HepG2 (cell line): Measurements from ENCODE around the gene MAJIN. TPM values are rescaled to one million over a fixed set of nuclear protein-coding genes. Genes with fewer than 3 reads are reported as not detected.
A peak's percentile ranks its signal among the peaks of the same experiment; 100 is the strongest.

ENCODE experiments used
- ATAD3A ChIP-seq: sonication (generic); formaldehyde crosslinking; IDR thresholded peaks from 2 replicates; pipeline ENCODE4 v1.4.0; 2020; ENCODE audit warnings: missing genetic modification reagents
- ATM ChIP-seq: fragments of 450-650 bp; IDR thresholded peaks from 2 replicates; pipeline ENCODE4 v1.7.1; 2017; ENCODE audit warnings: mild to moderate bottlenecking, borderline replicate concordance
- DMTF1 ChIP-seq: sonication (generic); formaldehyde crosslinking; IDR thresholded peaks from 2 replicates; pipeline ENCODE4 v1.4.0; 2020; ENCODE audit warnings: mild to moderate bottlenecking, missing genetic modification reagents
- HHEX ChIP-seq: IDR thresholded peaks from 2 replicates; pipeline ENCODE4 v1.6.1; 2016; ENCODE audit warnings: control low read depth
- HMGXB4 ChIP-seq, 2 experiments: sonication (generic) in 1 of 2; formaldehyde crosslinking in 1 of 2; IDR thresholded peaks; 2 replicates each; pipeline versions ENCODE4 v1.4.0 to v1.6.1; 2018 to 2020; ENCODE audit warnings: missing genetic modification reagents in 2 of 2, borderline replicate concordance in 1 of 2, low read depth in 1 of 2, mild to moderate bottlenecking in 1 of 2, missing biosample characterization in 1 of 2
- ISX ChIP-seq: sonication (generic); formaldehyde crosslinking; conservative IDR thresholded peaks from 2 replicates; pipeline ENCODE4 v1.5.0; 2020; ENCODE audit warnings: missing genetic modification reagents
- JDP2 ChIP-seq: sonication (generic); formaldehyde crosslinking; IDR thresholded peaks from 2 replicates; pipeline ENCODE4 v1.8.1; 2022; ENCODE audit warnings: missing genetic modification reagents, borderline replicate concordance
- KMT2B ChIP-seq: IDR thresholded peaks from 2 replicates; pipeline ENCODE4 v1.6.1; 2016; ENCODE audit warnings: missing genetic modification reagents, missing compliant biosample characterization
- MXD3 ChIP-seq: IDR thresholded peaks from 2 replicates; pipeline ENCODE4 v1.6.1; 2016; ENCODE audit warnings: mild to moderate bottlenecking, missing biosample characterization, missing genetic modification reagents
- PAXIP1 ChIP-seq: sonication (generic); formaldehyde crosslinking; conservative IDR thresholded peaks from 2 replicates; pipeline ENCODE4 v1.4.0; 2020; ENCODE audit warnings: mild to moderate bottlenecking, missing genetic modification reagents, moderate library complexity
- RAD21 ChIP-seq: fragments of 450-650 bp; formaldehyde crosslinking; IDR thresholded peaks from 2 replicates; pipeline ENCODE4 v1.5.0; 2020; ENCODE audit warnings: mild to moderate bottlenecking
- RNF2 ChIP-seq: fragments of 450-650 bp; conservative IDR thresholded peaks from 2 replicates; pipeline ENCODE4 v1.6.1; 2016; ENCODE audit warnings: low read depth
- SRY ChIP-seq: sonication (generic); formaldehyde crosslinking; IDR thresholded peaks from 2 replicates; pipeline ENCODE4 v1.8.0; 2022; ENCODE audit warnings: mild to moderate bottlenecking, missing genetic modification reagents
- SUZ12 ChIP-seq: fragments of 150-350 bp; IDR thresholded peaks from 2 replicates; pipeline ENCODE4 v1.6.1; 2014; ENCODE audit warnings: low read depth, low read length
- SYNCRIP ChIP-seq: fragments of 200-400 bp; formaldehyde crosslinking; IDR thresholded peaks from 2 replicates; pipeline ENCODE4 v1.6.1; 2018; ENCODE audit warnings: mild to moderate bottlenecking, low read depth, low read length; ENCODE audit not compliant: insufficient read depth
- TFAP4 ChIP-seq: sonication (generic); IDR thresholded peaks from 2 replicates; pipeline ENCODE4 v1.6.1; 2016; ENCODE audit warnings: low read depth, borderline replicate concordance
- TOE1 ChIP-seq: sonication (generic); formaldehyde crosslinking; IDR thresholded peaks from 2 replicates; pipeline ENCODE4 v1.4.0; 2020; ENCODE audit warnings: mild to moderate bottlenecking, missing genetic modification reagents
- ZFP90 ChIP-seq: sonication (generic); formaldehyde crosslinking; IDR thresholded peaks from 2 replicates; pipeline ENCODE4 v1.8.0; 2022; ENCODE audit warnings: missing genetic modification reagents, mild to moderate bottlenecking, inconsistent platforms, borderline replicate concordance
- ZNF121 ChIP-seq: sonication (generic); formaldehyde crosslinking; IDR thresholded peaks from 2 replicates; pipeline ENCODE4 v1.5.0; 2020; ENCODE audit warnings: mild to moderate bottlenecking, missing genetic modification reagents
- ZNF205 ChIP-seq: IDR thresholded peaks from 2 replicates; pipeline ENCODE4 v1.6.1; 2018; ENCODE audit warnings: missing biosample characterization, missing genetic modification reagents
- ZNF282 ChIP-seq: fragments of 450-650 bp; IDR thresholded peaks from 2 replicates; pipeline ENCODE4 v1.6.1; 2018; ENCODE audit not compliant: partially characterized antibody
- ZZZ3 ChIP-seq: sonication (generic); formaldehyde crosslinking; IDR thresholded peaks from 2 replicates; pipeline ENCODE4 v1.4.0; 2020; ENCODE audit warnings: missing genetic modification reagents, mild to moderate bottlenecking, borderline replicate concordance
- polyA plus RNA-seq, 8 experiments: library from polyadenylated mRNA; depleted of rRNA in 3 of 8; stranded (reverse) in 7 of 8; unstranded in 1 of 8; fragments of >200 nt; fragmentation: Illumina TruSeq in 4 of 8; extraction: Trizol in 4 of 8; gene quantifications; 2 replicates each; pipeline versions ENCODE4 v1.2.1 to v1.2.3, GENCODE V29; 2011 to 2016; ENCODE audit warnings: low read depth in 4 of 8, missing spikeins in 1 of 8, mixed read lengths in 1 of 8; ENCODE audit not compliant: insufficient read depth in 1 of 8
- total RNA-seq, 5 experiments: library from RNA; depleted of rRNA; stranded (reverse); fragments of >200 nt; fragmentation: Illumina TruSeq; extraction: Trizol; gene quantifications; 2 replicates each; pipeline ENCODE4 v1.2.3, GENCODE V29; 2016; ENCODE audit warnings: low read depth in 1 of 5

MAJIN gene
- total and polyA plus RNA-seq, 2 of the 13 experiments (the other 11 are each of a cell fraction or from before 2014, with no cell fraction given), result not detected

GRCh38 chr11:65013130-65013887 lies 41.4 kb upstream of the MAJIN start (continued):
- TF ChIP-seq SRY (no peak), PAXIP1 (peak; percentile 15; the same call in 1 of the 2 replicates), ZNF282 (no peak), KMT2B (CRISPR knock-in tag) (no peak; the same call in 1 of the 2 replicates), MXD3 (CRISPR knock-in tag) (no peak), TOE1 (CRISPR knock-in tag) (no peak), ISX (CRISPR knock-in tag) (no peak), ZZZ3 (CRISPR knock-in tag) (no peak), ZFP90 (CRISPR knock-in tag) (no peak), HMGXB4 (CRISPR knock-in tag; IDR thresholded peaks at IDR 0.05; ENCODE audit: borderline replicate concordance in 1 of 2, low read depth in 1 of 2) (no peak), DMTF1 (no peak), SYNCRIP (no peak), JDP2 (CRISPR knock-in tag) (no peak), ZNF205 (CRISPR knock-in tag) (no peak), ZNF121 (CRISPR knock-in tag) (no peak), HHEX (CRISPR knock-in tag) (no peak), RAD21 (CRISPR knock-in tag) (peak; percentile 83), ATAD3A (CRISPR knock-in tag) (no peak), RNF2 (no peak), TFAP4 (no peak), SUZ12 (no peak), ATM (no peak)
